Renal pelvis (tissue), 4 donors: ENCODE data around the gene AJAP1. TPM values are rescaled to one million over a fixed set of nuclear protein-coding genes. Genes with fewer than 3 reads are reported as not detected.
"Not testable (repeated sequence)": the region's sequence is repeated elsewhere in the genome, so short reads cannot be mapped to it uniquely, and the experiment has no call there.

Experiments used
- DNase-seq: peaks from one replicate; pipeline ENCODE4 v3.0.0-alpha.2; 2013
- polyA plus RNA-seq, 3 donors: library from polyadenylated mRNA; unstranded; fragments of 120-200 nt; gene quantifications; one replicate each; pipeline ENCODE4 v1.2.1, GENCODE V29; 2013; ENCODE audit not compliant: insufficient read length in 3 of 3

The AJAP1 gene
- polyA plus RNA-seq, 3 donors: 1.2 to 2.3 (median 1.9) TPM

DNA sequence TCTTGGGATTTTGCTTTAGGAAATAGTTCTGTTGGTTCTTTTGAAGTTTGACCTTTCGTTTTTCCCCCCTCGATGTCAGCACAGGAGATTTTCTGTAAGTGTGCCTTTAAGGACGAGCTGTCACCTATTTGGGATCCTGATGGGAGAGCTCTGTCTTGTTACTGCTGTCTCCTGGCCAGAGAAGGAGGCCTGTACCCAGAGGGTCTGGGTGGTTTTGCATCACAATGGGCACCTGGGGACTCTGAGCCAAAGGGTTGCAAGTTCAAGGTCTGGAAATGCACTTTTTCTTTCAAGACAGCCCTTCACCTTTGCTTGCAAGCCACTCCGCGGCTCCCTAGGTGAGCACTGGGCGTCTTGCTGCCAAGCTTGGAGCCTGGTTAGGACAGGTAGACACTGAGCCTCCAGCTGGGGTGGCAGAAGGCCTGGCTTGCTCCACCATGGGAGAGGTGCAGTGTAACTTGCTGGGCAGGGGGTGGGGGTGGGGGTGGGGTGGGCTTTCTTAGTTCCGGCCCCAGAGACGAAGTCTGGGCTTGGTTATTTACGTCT is 2.9 kb downstream of the AJAP1 start:
- DNase-seq: no peak

DNA sequence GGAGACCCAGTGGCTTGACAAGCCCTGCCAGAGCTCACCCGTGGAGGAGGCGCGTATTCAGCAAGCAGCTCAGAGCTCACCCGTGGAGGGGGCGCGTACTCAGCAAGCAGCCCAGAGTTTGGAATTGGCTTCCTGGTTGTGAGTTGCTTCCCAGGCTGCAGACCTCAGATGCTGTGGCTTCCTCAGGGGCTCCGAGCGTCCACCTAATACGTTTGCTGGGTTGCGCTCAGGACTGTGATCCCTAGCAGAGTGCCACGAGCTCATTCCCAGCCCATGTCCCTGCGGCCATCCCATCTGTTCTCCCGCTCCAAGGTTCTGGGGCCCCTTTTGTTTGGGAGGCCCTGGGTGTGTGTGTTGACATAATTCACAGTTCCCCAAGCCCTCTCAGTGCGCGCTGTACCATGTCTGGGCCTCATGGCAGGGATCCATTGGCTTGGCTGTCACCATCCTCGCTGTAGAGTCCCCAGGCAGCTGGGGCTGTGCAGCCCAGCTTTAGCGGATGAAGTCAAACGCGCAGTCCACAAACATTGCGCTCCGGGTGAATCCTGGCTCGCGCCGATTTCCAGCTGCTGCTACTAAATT is 3.6 kb downstream of the AJAP1 start:
- no peak for DNase-seq

DNA sequence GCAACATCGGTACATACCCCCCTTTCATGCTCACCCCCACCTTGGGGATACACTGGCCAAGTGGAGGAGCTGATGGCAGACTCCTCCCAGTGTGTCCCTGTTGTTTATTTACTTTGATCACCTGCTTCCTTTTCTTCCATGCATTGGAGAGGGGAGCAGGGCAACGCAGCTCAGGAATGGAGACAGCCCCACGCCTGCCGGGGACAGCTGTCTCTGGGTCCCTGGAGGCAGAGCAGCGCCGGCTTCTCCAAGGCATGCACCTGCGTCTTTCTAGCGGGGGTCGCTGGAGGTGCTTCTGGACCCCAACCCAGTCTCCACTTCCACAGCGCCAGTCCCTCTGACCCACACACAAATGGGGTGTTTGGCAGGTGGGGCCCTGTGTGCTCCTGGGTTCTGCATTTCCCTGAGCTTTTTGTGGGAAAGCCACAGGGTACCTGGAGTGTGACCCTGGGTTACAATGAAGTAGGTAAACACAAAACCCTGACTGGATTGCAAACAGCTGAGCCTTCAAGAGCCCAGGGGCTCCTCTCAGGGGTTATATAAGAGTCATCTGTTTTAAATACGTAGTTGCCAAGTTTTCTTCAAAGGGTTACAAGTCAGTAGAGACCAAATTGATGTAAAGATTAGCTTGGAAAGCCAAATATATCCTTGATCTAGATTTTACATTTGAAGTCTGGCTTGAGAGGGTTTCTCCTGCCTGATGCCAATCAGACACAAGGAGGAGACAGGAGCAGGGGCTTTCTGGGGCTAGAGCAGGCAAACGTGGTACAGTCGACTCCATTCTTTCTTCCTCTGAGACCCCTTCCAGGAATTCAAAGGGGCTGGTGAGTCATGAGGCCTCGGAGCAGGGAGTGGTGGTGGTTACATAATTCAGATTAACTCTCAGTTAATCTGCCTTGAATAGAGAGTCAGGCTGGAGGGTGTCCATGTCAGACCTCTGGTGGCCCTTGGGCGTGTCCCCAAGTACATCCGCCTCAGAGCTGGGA is 4.5 kb downstream of the AJAP1 start:
- DNase-seq: no peak

DNA sequence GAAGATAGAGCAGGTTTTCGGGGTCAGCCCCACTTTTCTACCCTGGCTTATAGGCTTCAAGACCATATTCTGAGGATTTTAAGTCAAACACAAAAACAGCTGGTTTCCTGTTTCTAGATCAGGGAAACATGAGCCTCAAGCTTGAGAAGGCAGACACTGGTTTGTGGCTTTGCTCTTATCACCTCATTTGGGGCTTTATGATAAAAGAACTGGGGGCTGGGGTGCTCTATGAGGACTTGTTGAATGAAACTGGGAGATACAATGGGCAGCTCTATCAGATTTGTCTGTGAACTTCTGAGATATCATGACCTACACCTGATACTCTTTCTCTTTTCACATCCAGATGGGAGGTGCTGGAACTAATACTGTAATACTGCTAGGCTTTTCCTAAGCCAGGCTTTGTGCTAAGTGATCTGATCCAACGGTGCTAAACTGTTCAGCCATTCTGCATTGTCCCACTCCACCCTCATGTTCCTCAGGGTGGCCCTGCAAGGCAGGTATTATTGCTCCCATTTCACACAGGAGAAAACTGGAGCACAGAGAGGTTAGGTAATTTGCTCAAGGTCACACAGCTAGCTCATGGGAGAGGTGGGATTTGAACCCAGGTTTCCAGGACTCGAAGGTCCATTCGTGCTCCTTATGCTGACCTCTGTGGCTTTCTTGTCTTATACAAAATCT is 6.6 kb downstream of the AJAP1 start:
- DNase-seq: no peak

DNA sequence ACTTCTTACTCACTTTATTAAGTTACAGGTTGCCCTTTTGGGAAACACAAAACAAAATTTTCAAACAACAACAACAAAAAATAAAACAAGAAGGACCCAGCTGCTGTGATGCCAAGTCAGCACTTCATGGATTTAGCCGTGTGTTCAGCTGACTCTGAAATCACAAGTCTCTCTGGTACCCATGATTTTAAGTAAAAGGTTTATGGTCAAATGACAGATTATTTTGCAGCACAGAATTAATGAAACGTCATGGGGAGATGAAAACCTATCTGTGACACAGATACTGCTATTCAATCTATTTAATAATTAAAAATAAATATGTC is 7.1 kb downstream of the AJAP1 start:
- no peak for DNase-seq

DNA sequence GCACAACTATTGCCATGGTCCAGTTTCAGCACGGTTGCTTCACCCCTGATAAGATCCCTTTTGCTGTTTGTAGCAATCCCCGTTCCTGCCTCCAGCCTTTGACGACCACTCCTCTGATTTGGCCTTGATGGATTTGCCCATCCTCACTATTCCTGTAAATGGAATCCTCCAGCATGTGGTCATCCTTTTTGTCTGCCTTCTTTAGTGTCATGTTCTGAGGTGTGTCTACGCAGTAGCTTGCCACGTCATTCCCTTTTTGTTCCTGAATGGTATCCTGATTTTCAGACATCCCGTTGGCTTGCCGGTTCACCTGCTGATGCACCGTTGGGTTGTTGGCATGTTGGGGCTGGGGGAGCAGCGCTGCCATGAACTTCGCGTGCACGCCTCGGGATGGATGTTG is 7.8 kb downstream of the AJAP1 start:
- no peak for DNase-seq

DNA sequence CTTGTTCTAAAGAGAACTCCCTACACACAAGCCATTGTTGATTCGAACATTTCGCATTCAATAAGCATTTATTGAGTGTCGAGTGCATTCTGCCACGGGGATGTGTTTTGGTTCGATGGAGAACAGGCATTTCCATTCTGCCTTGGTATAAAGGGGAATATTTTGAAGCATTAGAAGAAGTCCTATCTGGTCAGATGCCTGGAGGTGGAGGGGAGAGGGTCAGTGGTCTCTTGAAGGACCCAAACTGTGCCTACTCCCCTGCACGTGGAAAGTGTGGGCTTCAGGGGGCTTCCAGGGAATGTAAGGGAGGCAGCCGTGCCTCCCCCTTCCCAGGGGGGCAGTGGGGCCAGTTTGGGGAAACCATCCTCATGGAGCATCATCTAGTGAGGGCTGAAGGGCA is 8.3 kb downstream of the AJAP1 start:
- DNase-seq: no peak

DNA sequence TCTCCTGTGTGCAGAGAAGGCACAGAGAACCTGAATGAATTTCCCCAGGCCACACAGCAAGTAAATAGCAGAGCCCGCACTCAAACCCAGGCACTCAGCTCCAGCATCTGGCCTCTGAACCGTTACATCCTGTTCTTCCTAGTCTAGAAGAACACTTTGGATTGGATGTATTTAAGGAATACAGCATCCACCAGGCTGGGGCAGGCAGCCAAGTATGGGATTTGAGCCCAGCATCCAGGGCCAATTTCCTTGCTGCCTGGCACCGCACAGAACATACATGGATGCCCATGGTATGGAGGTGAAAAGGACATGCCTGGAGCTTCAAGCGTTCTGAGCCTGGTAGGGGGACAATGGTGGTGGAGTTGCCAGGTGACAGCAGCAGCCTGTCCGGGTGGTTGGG is 9.7 kb downstream of the AJAP1 start:
- DNase-seq: no peak

DNA sequence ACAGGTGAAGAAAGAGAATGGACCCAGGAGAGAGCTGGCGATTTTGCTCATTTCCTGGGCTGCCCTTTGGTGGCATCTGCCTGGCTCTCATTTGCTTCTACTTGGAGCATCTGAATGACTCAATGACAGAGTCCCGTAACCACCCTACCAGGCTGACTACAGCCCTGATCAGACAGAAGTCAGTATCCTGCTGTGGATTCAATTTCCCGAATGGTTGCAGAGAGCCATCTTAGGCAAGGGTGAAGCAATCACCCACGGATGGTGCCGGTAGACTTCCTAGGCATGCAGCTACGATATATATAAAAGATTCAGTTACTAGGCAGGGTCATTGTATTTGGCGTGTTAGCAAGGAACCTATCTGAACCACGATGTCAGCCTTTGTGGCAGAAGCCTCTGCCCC is 10.2 kb downstream of the AJAP1 start:
- no peak for DNase-seq

DNA sequence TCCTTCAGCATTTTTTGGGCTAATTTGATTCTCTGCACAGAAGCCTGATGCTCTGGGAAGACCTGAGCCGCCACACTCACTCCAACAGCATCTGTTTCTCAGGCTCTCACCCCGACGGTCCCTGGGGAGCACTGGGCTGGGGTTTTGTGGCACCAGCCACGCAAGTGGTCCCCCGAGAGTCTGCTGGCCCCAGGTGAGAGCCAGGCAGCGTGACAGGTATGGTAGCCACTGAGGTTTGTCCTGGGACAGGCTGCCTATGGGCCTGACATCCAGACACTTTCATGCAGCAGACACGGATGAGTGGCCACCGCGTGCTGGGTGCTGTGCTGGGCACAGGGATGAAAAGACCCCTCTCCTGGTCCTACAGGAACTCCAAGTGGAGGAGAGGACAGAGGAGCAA is 11.0 kb downstream of the AJAP1 start:
- DNase-seq: no peak

DNA sequence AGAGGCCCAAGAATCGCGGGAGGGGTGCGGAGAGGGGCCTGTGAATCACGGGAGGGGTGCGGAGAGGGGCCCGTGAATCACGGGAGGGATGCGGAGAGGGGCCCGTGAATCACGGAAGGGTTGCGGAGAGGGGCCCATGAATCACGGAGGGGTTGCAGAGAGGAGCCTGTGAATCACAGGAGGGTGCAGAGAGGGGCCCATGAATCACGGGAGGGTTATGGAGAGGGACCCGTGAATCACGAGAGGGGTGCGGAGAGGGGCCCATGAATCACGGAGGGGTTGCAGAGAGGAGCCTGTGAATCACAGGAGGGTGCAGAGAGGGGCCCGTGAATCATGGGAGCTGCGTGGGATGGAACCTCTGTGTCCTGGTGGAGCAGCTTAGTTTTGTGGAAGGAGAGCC is 12.3 kb downstream of the AJAP1 start:
- DNase-seq: not testable (repeated sequence)

DNA sequence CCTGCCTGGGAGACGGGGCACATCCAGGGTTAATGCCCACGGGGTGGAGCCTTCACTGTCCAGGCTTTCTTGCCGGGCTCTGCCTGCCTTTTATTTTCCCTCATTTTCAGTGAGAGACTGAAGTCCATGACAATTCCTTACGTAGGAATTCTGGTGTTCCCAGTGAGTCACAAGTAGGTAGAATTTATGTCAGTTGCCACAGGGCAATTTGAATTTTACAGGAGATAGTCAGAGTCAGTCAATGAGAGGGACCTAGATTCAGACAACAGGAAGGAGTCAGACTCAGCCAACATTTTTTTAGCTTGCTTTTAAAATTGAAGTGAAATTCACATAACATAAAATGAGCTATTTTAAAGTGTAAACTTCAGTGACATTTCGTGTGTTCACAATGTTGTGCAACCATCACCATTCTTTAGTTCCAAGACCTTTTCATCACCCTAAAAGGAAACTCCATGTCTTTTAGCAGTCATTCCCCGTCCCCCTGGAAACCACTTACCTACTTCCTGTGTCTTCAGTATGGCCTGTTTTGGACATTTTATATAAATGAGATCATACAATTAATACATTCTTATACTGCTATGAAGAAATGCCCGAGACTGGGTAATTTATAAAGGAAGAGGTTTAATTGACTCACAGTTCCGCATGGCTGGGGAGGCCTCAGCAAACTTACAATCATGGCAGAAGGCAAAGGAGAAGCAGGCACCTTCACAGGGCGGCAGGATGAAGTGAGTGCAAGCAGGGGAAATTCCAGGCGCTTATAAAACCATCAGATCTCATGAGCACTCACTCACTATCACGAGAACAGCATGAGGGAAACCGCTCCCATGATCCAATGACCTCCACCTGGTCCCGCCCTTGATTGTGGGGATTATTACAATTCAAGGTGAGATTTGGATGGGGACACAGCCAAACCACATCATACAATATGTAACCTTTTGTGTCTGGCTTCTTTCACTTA is 14.6 kb downstream of the AJAP1 start:
- no peak for DNase-seq

DNA sequence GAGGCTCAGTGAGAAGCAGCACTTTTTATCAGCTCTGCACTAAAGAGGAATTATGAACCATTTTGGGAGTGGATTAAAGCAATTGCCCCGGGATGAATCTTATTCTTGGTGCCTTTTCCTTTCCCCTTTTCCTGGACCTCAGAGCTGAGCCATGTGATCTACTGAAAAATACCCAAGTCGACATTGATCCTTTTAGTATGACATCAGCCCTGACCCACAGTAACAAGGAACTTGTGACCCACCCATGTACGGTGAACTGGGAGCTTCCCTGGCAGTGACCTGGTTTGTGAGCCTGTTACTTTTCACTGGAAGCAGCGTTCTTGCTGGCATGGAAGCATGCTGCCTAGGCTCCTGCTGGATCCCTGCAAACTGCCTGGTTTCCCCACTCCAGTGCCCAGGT is 15.9 kb downstream of the AJAP1 start:
- DNase-seq: no peak

DNA sequence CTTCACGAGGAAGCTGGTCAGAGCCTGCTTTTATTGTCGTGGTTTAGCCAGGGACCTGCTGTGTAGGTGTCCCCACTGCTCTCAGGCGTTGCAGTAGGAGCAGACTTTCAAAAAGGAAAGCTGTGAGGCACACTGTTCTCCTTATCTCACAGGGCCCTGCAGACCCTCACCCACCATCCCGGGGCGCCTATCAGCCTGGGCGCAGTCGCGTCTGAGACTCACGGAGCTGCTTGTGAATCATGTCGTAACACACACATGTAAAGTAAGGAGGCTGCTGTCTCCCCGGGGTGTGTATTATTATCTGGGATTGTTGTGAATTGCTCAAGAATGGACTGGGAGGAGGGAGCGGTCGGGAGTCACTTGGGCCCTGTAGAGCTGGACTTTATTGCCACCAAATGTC is 17.4 kb downstream of the AJAP1 start:
- no peak for DNase-seq

DNA sequence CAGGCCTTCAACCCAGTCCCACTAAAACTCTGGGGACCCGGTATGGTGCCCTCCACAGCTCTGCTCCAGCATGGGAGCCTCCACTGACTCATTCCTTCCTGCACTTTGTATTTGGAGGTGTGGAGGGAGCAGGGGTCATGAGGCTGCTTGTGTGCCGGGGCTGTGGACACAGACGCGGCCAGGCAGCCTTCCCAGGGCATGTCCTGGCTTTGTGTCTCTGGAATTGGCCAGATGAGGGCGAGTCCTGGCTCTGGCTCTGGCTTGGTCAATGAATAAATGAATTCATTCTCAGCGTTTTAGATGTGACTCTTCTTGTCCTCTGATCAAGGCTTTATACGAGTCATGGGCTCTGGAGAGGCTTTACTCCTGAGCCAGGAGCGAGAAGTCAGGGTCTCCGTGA is 19.1 kb downstream of the AJAP1 start:
- no peak for DNase-seq

DNA sequence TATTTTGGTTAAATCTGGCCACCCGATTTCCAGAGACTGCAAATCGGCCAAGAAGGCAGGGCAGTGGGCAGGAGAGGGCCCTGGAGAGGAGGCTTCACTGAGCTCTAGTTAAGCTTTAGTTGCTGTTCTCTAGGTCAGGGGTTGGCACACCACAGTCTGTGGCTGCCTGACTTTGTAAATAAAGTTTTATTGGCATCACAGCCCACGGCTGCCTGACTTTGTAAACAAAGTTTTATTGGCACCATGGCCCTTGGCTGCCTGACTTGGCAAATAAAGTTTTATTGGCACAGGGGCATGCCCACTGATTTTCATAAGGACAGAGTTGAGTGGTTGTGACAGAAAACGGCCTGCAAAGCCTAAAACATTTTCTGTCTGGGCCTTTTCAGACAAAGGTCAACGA is 19.7 kb downstream of the AJAP1 start:
- no peak for DNase-seq

DNA sequence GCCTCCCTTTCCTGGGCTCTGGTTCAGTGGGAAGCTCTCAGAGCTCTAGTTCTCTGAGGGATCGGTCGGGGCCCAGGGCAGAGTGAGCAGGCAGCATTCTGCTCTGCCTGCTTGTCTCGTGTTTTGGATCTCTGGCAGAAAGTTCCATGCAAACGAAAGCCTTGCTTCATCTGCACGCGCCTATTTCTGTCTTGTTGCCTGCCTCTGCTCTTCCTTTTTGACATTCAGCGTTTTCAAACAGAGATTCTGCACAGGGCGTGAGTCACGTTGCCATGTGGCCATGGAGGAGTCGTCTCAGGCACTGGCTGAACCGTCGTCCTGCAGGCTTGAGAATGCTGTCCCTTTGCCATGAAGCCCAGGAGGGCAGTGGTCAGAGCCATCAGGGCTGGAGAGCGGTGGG is 20.3 kb downstream of the AJAP1 start:
- DNase-seq: no peak

DNA sequence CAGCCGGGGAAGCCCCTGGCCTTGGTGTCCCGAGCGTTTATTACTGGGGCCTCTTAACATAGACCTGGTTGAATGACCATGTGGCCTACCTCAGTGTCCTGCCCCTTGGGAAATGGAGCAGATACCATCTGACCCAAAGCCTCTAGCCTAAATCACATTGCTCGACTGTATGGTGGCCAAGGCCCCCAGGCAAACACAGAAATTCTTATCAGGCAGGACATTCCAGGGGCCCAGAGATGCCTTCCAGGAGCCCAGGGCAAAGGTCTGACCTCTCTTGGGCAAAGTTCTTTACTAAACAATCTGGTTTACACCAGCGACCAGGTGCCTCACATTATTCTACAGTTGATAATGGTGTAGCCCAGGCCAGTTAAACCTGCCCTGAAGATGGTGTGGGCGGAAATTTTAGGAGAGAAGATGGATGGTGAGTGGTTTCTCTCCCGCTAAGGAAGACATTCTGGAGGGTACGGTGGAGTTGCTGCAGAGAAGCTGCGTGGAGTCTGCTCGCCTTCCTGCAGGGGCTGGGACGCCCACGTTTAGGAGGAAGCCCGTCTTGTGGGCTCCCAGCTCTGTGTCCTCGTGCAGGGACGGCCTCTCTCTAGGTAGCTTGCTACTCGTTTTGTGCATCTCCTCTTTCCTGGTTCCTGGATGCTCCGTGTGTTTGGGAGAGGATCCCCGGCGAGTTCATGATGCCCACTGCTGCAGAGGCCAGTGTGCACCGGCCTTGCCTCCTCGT is 21.2 kb downstream of the AJAP1 start:
- no peak for DNase-seq

DNA sequence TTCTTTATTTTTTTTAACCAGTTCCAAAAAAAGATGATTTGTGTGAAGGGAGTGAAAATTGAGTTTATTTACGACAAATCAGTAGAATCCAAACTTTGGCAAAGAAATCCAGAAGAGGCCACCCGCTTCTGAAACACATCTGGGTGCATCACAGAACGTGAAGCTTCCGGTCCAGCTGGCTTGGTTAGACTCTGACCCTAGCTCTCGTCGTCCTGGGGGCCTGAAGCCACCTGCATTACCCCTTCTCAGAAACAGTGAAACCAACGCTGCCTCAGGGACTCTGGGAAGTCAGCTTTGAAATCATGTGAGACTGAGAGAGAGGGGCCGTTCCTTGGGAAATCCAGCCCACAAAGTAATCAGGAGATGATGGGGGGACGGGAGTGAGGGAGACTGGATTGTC is 21.8 kb downstream of the AJAP1 start:
- DNase-seq: no peak

DNA sequence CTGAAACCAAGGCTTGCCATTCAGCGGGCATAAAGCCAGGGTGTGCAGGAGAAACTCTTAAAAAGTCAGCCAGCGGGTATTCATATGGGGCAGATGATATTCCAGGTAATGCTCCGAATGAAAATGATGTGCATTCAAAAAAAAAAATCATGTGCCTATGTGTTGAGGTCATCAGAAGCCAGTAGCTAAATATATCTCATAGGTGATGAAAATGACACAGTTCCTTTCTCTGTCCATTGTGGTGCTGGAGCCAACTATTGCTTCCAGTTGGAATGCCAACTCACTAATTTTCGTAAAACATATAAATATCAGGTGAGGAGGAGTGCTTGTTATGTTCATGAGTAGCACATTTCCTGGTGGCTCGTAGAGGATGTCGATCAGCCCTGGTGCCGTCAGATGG is 23.2 kb downstream of the AJAP1 start:
- no peak for DNase-seq
